SK-N-SH treated with all-trans-retinoic acid at 6 μM for 48 hours (cell line): ENCODE data around the gene RAB7B.

Experiments used
- ARNTL ChIP-seq: fragments of 450-650 bp; formaldehyde crosslinking; IDR thresholded peaks from 2 replicates; pipeline ENCODE4 v1.5.0; 2020; ENCODE audit warnings: low read depth, mild to moderate bottlenecking, moderate library complexity, borderline replicate concordance
- OSR1 ChIP-seq: fragments of 250-450 bp; sonication (Bioruptor Pico); IDR thresholded peaks from 2 replicates; pipeline ENCODE4 v1.8.0; 2022; ENCODE audit warnings: moderate library complexity, mild to moderate bottlenecking, inconsistent platforms
- ZFP3 ChIP-seq: fragments of 250-450 bp; sonication (Bioruptor Pico); IDR thresholded peaks from 2 replicates; pipeline ENCODE4 v1.5.0; 2020; ENCODE audit warnings: mild to moderate bottlenecking, moderate library complexity
- ZFP30 ChIP-seq: fragments of 450-650 bp; formaldehyde crosslinking; IDR thresholded peaks from 2 replicates; pipeline ENCODE4 v1.5.0; 2022; ENCODE audit warnings: mild to moderate bottlenecking, moderate library complexity
- ZNF565 ChIP-seq: fragments of 450-650 bp; formaldehyde crosslinking; conservative IDR thresholded peaks from 2 replicates; pipeline ENCODE4 v1.5.0; 2020; ENCODE audit warnings: low read depth, mild to moderate bottlenecking, moderate library complexity
- ZNF70 ChIP-seq: fragments of 450-650 bp; formaldehyde crosslinking; IDR thresholded peaks from 2 replicates; pipeline ENCODE4 v1.5.0; 2020; ENCODE audit warnings: mild to moderate bottlenecking, moderate library complexity
- TF ChIP-seq, protein P1 (sequence below): fragments of 250-450 bp; sonication (Bioruptor Pico); IDR thresholded peaks from 2 replicates; pipeline ENCODE4 v1.8.0; 2020; ENCODE audit warnings: mild to moderate bottlenecking, moderate library complexity, borderline replicate concordance

DNA sequence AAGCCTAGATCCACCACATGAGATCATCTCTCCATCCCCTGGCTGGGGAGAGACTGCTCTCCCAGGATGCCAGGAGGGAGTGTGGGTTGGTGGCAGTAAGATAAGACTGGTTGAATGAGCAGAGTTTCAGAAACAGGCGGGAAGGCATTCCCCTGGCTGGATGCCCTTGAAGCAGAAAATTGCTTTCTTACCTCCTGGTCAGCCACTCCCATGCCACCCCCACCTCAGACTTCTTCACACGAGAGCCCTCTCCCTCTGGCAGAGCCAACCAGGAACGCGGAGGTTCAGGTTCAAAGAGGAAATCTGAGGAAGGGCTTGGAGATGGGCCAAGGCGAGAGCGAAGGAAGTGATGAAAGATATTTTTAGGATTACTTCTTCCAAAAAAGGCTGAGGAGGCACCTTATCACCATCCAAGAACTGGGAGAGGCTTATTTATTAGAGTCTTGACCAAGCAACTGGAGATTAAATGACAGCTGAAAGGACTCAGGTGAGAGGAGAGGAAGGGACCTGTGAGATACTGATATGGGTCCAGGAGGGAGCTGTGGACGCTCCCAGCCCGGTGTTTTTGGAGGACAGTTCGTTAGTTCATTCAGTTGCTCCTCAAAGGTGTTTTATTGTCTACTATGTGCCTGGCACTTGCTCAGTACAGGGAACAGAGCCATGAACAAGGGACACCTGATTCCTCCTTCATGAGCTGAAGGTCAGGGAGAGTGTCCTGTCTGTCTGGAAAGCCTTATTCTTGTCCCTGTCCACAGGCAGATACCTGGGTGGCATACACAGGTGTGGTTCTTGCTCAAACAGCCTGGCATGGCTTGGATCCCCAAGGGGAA, 41.0 kb downstream of the RAB7B start:
- TF ChIP-seq ZFP30 (CRISPR knock-in tag), result no peak
- TF ChIP-seq ZNF70 (CRISPR knock-in tag), result no peak
- no peak for TF ChIP-seq ZFP3 (CRISPR knock-in tag)
- no peak for TF ChIP-seq ZNF565 (CRISPR knock-in tag)
- TF ChIP-seq, protein P1, sequence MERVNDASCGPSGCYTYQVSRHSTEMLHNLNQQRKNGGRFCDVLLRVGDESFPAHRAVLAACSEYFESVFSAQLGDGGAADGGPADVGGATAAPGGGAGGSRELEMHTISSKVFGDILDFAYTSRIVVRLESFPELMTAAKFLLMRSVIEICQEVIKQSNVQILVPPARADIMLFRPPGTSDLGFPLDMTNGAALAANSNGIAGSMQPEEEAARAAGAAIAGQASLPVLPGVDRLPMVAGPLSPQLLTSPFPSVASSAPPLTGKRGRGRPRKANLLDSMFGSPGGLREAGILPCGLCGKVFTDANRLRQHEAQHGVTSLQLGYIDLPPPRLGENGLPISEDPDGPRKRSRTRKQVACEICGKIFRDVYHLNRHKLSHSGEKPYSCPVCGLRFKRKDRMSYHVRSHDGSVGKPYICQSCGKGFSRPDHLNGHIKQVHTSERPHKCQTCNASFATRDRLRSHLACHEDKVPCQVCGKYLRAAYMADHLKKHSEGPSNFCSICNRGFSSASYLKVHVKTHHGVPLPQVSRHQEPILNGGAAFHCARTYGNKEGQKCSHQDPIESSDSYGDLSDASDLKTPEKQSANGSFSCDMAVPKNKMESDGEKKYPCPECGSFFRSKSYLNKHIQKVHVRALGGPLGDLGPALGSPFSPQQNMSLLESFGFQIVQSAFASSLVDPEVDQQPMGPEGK (CRISPR knock-in tag), result no peak
- TF ChIP-seq OSR1 (CRISPR knock-in tag), result no peak
- no peak for TF ChIP-seq ARNTL (CRISPR knock-in tag)
